Brain microvascular endothelial cell (primary cell): ENCODE data around the gene AP4E1.

Experiments
- DNase-seq: peaks from one replicate; pipeline ENCODE4 v3.0.0-alpha.2; 2020
- H3K27ac ChIP-seq: fragments of 250-450 bp; sonication (Bioruptor Pico); 2 replicates; pipeline ENCODE4 v1.5.1; 2020; ENCODE audit warnings: mild to moderate bottlenecking, moderate library complexity
- H3K27me3 ChIP-seq: fragments of 250-450 bp; sonication (Bioruptor Pico); replicated peaks from 2 replicates; pipeline ENCODE4 v1.5.1; 2020; ENCODE audit warnings: mild to moderate bottlenecking
- H3K36me3 ChIP-seq: fragments of 250-450 bp; sonication (Bioruptor Pico); replicated peaks from 2 replicates; pipeline ENCODE4 v1.5.1; 2020; ENCODE audit warnings: mild to moderate bottlenecking
- H3K4me3 ChIP-seq: 2 replicates; pipeline ENCODE4 v1.5.1; 2011; ENCODE audit warnings: low read depth, mild to moderate bottlenecking, control low read depth, low read length, moderate library complexity
- CTCF ChIP-seq: IDR thresholded peaks from 2 replicates; pipeline ENCODE4 v1.5.1; 2011; ENCODE audit warnings: low read depth, mild to moderate bottlenecking, moderate library complexity, low read length, control low read depth, inconsistent platforms; ENCODE audit errors: missing control alignments
- in situ Hi-C: cut with HindIII; loops from 2 replicates; pipeline ENCODE4 v1.10.0; 2017; ENCODE audit warnings: low sequenced_read_pairs, low pct_ligation_motif_present

The AP4E1 gene

GRCh38 chr15:50973605-50974004 lies 65.1 kb downstream of the AP4E1 start:
- Histone ChIP-seq H3K27ac (no peak overlapping the region), H3K36me3 (peaks cover 9% of the 10 kb centered on the region), H3K27me3 (no peaks in the 10 kb centered on the region), H3K4me3 (no peak overlapping the region)
- in situ Hi-C loops, result no loop called here
- TF ChIP-seq CTCF, result no peak
- DNase-seq, result no peak

- Histone ChIP-seq H3K36me3 (peaks cover 3% of the 10 kb centered on the region), H3K4me3 (no peak overlapping the region), H3K27ac (no peak overlapping the region), H3K27me3 (no peaks in the 10 kb centered on the region)
- TF ChIP-seq CTCF, result no peak
- in situ Hi-C loops, result no loop called here
- no peak for DNase-seq
These were observed 68.7 kb downstream of the AP4E1 start for GRCh38 chr15:50977162-50977561.

- H3K36me3 ChIP-seq, result no peaks in the 10 kb centered on the region
- TF ChIP-seq CTCF, result no peak
- no peak overlapping the region for H3K4me3 ChIP-seq
- in situ Hi-C loops, result no loop called here
- no peak overlapping the region for H3K27ac ChIP-seq
- DNase-seq, result no peak
- H3K27me3 ChIP-seq, result no peaks in the 10 kb centered on the region
These were observed 70.1 kb downstream of the AP4E1 start for GRCh38 chr15:50978580-50978979.

GRCh38 chr15:50979041-50979440 lies 70.6 kb downstream of the AP4E1 start:
- no peak overlapping the region for H3K4me3 ChIP-seq
- in situ Hi-C loops, result no loop called here
- H3K27me3 ChIP-seq, result no peaks in the 10 kb centered on the region
- H3K27ac ChIP-seq, result no peak overlapping the region
- DNase-seq, result no peak
- TF ChIP-seq CTCF, result no peak
- H3K36me3 ChIP-seq, result peaks cover 2% of the 10 kb centered on the region

- Histone ChIP-seq H3K36me3 (peaks cover 3% of the 10 kb centered on the region), H3K27me3 (no peaks in the 10 kb centered on the region), H3K4me3 (no peak overlapping the region), H3K27ac (no peak overlapping the region)
- TF ChIP-seq CTCF, result no peak
- in situ Hi-C loops, result no loop called here
- DNase-seq, result no peak
These were observed 85.1 kb downstream of the AP4E1 start for GRCh38 chr15:50993598-50993997.

GRCh38 chr15:50996641-50997040 lies 88.2 kb downstream of the AP4E1 start:
- H3K4me3 ChIP-seq, result no peak overlapping the region
- H3K27me3 ChIP-seq, result no peaks in the 10 kb centered on the region
- no peak for TF ChIP-seq CTCF
- DNase-seq, result no peak
- peaks cover 6% of the 10 kb centered on the region for H3K36me3 ChIP-seq
- in situ Hi-C loops, result no loop called here
- no peak overlapping the region for H3K27ac ChIP-seq
